Measurements from ENCODE around the gene NAV2.
A peak's percentile ranks its signal among the peaks of the same experiment; 100 is the strongest.

Gene NAV2

DNA sequence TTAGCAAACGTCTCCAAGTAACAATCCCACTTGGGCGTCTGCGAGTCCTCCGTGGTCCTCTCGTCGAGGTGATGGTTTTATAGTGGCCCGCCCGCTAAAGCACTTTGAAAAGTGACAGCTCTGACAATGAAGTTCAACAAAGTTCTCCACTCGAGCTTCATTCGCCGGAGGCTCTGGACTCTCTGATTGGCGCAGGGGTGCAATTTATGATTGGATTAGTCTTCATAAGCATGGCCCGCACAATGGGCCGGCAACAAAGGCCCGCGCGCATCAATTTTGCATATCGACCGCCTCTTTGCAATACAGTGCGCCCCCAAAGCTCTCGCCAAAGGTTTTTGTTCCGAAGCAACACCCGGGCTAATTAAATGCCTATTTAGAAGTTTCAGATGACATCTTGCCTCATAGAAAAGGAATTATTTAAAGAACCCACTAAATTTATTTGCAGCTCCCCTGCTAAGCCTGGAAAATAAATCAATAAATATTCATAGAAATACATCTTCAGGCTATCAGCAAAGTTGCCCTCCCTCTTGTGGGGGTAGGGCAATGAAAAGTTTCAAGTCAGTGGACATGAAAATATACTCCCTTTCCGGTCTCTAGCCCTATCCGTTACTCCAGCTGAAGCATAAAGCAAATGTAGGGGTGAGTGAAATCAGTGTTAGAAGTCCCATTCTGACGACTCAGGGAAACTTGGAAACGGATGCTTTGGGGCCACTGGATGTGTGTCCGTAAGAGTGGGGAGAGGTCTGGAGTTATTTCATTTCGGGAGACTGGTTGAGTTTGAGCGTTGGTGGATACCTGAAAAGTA lies 448.0 kb downstream of the NAV2 start, which contains the start of gene DBX1:
TSS of gene DBX1 (minus strand) at position 51 of the 805 bp plus-strand sequence. CDS start 151 bp downstream, outside the sequence.
- ATAC-seq, result no peak; the same call in 2 of the 3 replicates
- TF ChIP-seq TCF4 (CRISPR knock-in tag; IDR thresholded peaks at IDR 0.05; ENCODE audit: borderline replicate concordance), result no peak
- TF ChIP-seq OSR1 (CRISPR knock-in tag; IDR thresholded peaks at IDR 0.05), result no peak
- TF ChIP-seq, protein P1, sequence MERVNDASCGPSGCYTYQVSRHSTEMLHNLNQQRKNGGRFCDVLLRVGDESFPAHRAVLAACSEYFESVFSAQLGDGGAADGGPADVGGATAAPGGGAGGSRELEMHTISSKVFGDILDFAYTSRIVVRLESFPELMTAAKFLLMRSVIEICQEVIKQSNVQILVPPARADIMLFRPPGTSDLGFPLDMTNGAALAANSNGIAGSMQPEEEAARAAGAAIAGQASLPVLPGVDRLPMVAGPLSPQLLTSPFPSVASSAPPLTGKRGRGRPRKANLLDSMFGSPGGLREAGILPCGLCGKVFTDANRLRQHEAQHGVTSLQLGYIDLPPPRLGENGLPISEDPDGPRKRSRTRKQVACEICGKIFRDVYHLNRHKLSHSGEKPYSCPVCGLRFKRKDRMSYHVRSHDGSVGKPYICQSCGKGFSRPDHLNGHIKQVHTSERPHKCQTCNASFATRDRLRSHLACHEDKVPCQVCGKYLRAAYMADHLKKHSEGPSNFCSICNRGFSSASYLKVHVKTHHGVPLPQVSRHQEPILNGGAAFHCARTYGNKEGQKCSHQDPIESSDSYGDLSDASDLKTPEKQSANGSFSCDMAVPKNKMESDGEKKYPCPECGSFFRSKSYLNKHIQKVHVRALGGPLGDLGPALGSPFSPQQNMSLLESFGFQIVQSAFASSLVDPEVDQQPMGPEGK (CRISPR knock-in tag; IDR thresholded peaks at IDR 0.05; ENCODE audit: borderline replicate concordance), result no peak
- no peak for TF ChIP-seq ZNF565 (CRISPR knock-in tag; conservative IDR thresholded peaks at IDR 0.05; ENCODE audit: low read depth)
- no peak for TF ChIP-seq ZFP30 (CRISPR knock-in tag; IDR thresholded peaks at IDR 0.05)
- TF ChIP-seq ZFP3 (CRISPR knock-in tag; IDR thresholded peaks at IDR 0.05), result no peak
- TF ChIP-seq, protein P2, sequence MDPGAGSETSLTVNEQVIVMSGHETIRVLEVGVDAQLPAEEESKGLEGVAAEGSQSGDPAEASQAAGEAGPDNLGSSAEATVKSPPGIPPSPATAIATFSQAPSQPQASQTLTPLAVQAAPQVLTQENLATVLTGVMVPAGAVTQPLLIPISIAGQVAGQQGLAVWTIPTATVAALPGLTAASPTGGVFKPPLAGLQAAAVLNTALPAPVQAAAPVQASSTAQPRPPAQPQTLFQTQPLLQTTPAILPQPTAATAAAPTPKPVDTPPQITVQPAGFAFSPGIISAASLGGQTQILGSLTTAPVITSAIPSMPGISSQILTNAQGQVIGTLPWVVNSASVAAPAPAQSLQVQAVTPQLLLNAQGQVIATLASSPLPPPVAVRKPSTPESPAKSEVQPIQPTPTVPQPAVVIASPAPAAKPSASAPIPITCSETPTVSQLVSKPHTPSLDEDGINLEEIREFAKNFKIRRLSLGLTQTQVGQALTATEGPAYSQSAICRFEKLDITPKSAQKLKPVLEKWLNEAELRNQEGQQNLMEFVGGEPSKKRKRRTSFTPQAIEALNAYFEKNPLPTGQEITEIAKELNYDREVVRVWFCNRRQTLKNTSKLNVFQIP (CRISPR knock-in tag; IDR thresholded peaks at IDR 0.05; ENCODE audit: borderline replicate concordance, low read depth), result no peak
- TF ChIP-seq ZNF8 (CRISPR knock-in tag; IDR thresholded peaks at IDR 0.05), result no peak
- no peak for TF ChIP-seq CSDC2 (CRISPR knock-in tag; IDR thresholded peaks at IDR 0.05)
- no peak for TF ChIP-seq ESRRG (CRISPR knock-in tag; IDR thresholded peaks at IDR 0.05)
- no peak for TF ChIP-seq TOX (CRISPR knock-in tag; IDR thresholded peaks at IDR 0.05; ENCODE audit: borderline replicate concordance)
- TF ChIP-seq GLIS3 (CRISPR knock-in tag; IDR thresholded peaks at IDR 0.05), result no peak
- no peak for TF ChIP-seq ISL1 (CRISPR knock-in tag; IDR thresholded peaks at IDR 0.05)
- TF ChIP-seq, protein P3, sequence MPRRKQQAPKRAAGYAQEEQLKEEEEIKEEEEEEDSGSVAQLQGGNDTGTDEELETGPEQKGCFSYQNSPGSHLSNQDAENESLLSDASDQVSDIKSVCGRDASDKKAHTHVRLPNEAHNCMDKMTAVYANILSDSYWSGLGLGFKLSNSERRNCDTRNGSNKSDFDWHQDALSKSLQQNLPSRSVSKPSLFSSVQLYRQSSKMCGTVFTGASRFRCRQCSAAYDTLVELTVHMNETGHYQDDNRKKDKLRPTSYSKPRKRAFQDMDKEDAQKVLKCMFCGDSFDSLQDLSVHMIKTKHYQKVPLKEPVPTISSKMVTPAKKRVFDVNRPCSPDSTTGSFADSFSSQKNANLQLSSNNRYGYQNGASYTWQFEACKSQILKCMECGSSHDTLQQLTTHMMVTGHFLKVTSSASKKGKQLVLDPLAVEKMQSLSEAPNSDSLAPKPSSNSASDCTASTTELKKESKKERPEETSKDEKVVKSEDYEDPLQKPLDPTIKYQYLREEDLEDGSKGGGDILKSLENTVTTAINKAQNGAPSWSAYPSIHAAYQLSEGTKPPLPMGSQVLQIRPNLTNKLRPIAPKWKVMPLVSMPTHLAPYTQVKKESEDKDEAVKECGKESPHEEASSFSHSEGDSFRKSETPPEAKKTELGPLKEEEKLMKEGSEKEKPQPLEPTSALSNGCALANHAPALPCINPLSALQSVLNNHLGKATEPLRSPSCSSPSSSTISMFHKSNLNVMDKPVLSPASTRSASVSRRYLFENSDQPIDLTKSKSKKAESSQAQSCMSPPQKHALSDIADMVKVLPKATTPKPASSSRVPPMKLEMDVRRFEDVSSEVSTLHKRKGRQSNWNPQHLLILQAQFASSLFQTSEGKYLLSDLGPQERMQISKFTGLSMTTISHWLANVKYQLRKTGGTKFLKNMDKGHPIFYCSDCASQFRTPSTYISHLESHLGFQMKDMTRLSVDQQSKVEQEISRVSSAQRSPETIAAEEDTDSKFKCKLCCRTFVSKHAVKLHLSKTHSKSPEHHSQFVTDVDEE (CRISPR knock-in tag; IDR thresholded peaks at IDR 0.05), result no peak
- TF ChIP-seq, protein P4, sequence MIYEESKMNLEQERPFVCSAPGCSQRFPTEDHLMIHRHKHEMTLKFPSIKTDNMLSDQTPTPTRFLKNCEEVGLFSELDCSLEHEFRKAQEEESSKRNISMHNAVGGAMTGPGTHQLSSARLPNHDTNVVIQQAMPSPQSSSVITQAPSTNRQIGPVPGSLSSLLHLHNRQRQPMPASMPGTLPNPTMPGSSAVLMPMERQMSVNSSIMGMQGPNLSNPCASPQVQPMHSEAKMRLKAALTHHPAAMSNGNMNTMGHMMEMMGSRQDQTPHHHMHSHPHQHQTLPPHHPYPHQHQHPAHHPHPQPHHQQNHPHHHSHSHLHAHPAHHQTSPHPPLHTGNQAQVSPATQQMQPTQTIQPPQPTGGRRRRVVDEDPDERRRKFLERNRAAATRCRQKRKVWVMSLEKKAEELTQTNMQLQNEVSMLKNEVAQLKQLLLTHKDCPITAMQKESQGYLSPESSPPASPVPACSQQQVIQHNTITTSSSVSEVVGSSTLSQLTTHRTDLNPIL (CRISPR knock-in tag; IDR thresholded peaks at IDR 0.05; ENCODE audit: low read depth), result no peak

DNA sequence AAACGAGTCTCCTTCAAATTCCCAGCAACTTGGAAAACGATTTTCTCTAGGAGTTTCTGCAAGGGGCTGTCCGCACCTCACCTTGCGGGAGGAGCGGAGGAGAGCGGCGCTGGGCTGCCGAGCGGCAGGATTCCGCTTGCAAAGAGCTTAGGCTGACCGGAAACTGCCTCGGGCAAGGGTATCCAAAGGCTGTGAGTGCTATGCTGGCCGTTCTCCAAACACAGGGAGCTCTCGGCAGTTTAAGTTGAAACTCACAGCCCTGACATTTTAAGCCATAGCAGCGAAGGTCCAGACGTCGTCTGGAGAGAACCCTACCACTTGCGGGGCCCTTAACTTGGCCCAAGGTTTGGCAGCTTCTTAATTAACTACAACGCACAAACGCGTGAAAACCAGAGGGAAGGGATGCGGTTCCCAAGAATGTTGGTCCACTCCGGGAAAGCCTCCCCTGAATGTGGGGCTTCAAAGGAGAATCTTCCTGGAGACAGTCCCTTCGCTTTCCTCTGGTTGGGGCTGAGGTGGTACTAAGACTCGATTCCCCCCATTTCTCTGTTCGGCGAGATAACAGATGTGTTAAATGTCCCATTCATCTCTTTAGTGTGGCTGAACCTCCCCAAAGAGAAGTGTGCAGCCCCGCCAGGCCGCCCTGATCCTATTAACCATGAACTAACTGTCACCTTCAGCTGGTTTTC lies 448.7 kb downstream of the NAV2 start:
- no peak for TF ChIP-seq TOX (CRISPR knock-in tag; IDR thresholded peaks at IDR 0.05; ENCODE audit: borderline replicate concordance)
- TF ChIP-seq SNAI2 (CRISPR knock-in tag; IDR thresholded peaks at IDR 0.05), result no peak
- no peak for TF ChIP-seq ZNF8 (CRISPR knock-in tag; IDR thresholded peaks at IDR 0.05)
- no peak for TF ChIP-seq PPARA (CRISPR knock-in tag; IDR thresholded peaks at IDR 0.05; ENCODE audit: borderline replicate concordance)
- peak; percentile 66 for ATAC-seq

DNA sequence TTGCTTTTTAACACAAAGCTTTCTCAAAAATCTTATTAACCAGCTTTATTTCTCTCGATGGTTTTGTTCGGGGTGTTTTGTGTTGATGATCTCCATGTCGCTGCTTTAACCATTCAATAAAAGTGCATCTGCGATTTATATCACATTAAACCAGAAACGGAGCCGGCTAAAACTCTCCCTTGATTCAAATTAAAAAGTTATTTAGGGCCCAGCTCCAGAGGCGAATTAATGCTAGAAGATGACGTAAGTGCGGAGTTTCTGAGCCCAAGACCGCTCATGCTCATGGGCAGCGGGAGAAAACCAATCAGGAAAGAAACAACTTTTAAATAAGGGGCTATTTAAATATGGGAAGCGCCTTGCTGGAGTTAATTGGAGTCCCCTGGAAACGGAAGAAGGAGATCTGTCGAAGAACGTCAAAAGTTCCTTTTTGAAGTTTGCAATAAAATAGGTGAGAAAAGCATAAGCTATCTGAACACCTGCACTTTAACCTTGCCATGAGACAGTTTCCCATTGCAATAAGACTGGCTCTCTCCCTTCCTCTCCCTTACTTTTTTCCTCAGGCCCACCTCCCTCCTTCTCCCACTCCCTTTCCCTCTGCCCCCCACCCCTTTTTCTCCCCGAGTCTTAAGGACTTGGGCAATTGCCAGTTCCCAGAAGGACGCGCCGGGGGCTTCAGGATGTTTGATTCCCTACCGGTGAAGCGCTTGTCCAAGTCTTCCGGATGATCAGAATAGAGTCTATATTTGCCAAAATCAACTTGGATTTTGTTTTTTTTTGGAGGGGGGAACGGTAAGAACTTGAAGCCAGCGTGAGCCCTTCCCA lies 449.5 kb downstream of the NAV2 start:
- no peak for ATAC-seq
- TF ChIP-seq, protein P5, sequence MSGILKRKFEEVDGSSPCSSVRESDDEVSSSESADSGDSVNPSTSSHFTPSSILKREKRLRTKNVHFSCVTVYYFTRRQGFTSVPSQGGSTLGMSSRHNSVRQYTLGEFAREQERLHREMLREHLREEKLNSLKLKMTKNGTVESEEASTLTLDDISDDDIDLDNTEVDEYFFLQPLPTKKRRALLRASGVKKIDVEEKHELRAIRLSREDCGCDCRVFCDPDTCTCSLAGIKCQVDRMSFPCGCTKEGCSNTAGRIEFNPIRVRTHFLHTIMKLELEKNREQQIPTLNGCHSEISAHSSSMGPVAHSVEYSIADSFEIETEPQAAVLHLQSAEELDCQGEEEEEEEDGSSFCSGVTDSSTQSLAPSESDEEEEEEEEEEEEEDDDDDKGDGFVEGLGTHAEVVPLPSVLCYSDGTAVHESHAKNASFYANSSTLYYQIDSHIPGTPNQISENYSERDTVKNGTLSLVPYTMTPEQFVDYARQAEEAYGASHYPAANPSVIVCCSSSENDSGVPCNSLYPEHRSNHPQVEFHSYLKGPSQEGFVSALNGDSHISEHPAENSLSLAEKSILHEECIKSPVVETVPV (CRISPR knock-in tag; IDR thresholded peaks at IDR 0.05), result no peak
- TF ChIP-seq PPARA (CRISPR knock-in tag; IDR thresholded peaks at IDR 0.05; ENCODE audit: borderline replicate concordance) (no peak), ZFP30 (CRISPR knock-in tag; IDR thresholded peaks at IDR 0.05) (no peak), ZNF8 (CRISPR knock-in tag; IDR thresholded peaks at IDR 0.05) (no peak), ZC3H10 (CRISPR knock-in tag; IDR thresholded peaks at IDR 0.05) (no peak), ZNF70 (CRISPR knock-in tag; IDR thresholded peaks at IDR 0.05) (no peak)
- TF ChIP-seq, protein P3 (CRISPR knock-in tag; IDR thresholded peaks at IDR 0.05), result no peak
- TF ChIP-seq, protein P2 (CRISPR knock-in tag; IDR thresholded peaks at IDR 0.05; ENCODE audit: borderline replicate concordance, low read depth), result no peak

Data from SK-N-SH treated with all-trans-retinoic acid at 6 μM for 48 hours (cell line).